Ascending aorta (tissue), 2 donors: Measurements from ENCODE around the gene TAS1R1. TPM values are rescaled to one million over a fixed set of nuclear protein-coding genes. Genes with fewer than 3 reads are reported as not detected.

ENCODE experiments used
- DNase-seq, 2 donors: peaks; one replicate each; pipeline ENCODE4 v3.0.0-alpha.2; 2019; ENCODE audit warnings: low spot score in 2 of 2
- H3K27ac ChIP-seq, 2 donors: fragments of 200-600 bp; sonication (generic); one replicate each; pipeline ENCODE4 v1.5.1; 2016 to 2017; ENCODE audit warnings: mild to moderate bottlenecking in 1 of 2
- H3K27me3 ChIP-seq: fragments of 200-600 bp; sonication (generic); one replicate; pipeline ENCODE4 v1.5.1; 2017
- H3K36me3 ChIP-seq, 2 donors: fragments of 200-600 bp; sonication (generic); one replicate each; pipeline ENCODE4 v1.5.1; 2016
- H3K4me1 ChIP-seq, 2 donors: fragments of 200-600 bp; sonication (generic); one replicate each; pipeline ENCODE4 v1.5.1; 2016 to 2017; ENCODE audit warnings: mild to moderate bottlenecking in 1 of 2
- H3K4me3 ChIP-seq, 2 donors: fragments of 200-600 bp; sonication (generic); one replicate each; pipeline ENCODE4 v1.5.1; 2016 to 2017; ENCODE audit warnings: mild to moderate bottlenecking in 1 of 2
- H3K9me3 ChIP-seq, 2 donors: fragments of 200-600 bp; sonication (generic); one replicate each; pipeline ENCODE4 v1.5.1; 2016
- CTCF ChIP-seq, 3 experiments: fragments of 200-600 bp in 2 of 3; fragments of 450-650 bp in 1 of 3; sonication (generic) in 2 of 3; IDR thresholded peaks; one replicate each; pipeline ENCODE4 v1.5.1; 2016 to 2019; ENCODE audit warnings: antibody characterized with exemption in 3 of 3, mild to moderate bottlenecking in 1 of 3, moderate library complexity in 1 of 3
- intact Hi-C: fragments of 100-400 bp; cut with DNase I; formaldehyde crosslinking; loops from one replicate; pipeline ENCODE4 v1.15.1; 2023
- total RNA-seq: library from RNA; depleted of rRNA; stranded (reverse); fragments of >200 nt; gene quantifications from one replicate; pipeline ENCODE4 v1.1.0, GENCODE V29; 2016

The TAS1R1 gene
- total RNA-seq, 1 donor from 2014 or later: not detected

GRCh38 chr1:6534248-6534822 lies 20.8 kb upstream of the TAS1R1 start:
- Histone ChIP-seq H3K36me3 (peaks cover 50 to 56% of the 10 kb centered on the region in 2 donors), H3K27me3 (no peaks in the 10 kb centered on the region), H3K27ac (no peak overlapping the region), H3K4me3 (no peak overlapping the region), H3K4me1 (no peaks in the 10 kb centered on the region), H3K9me3 (no peaks in the 10 kb centered on the region)
- TF ChIP-seq CTCF (IDR thresholded peaks at IDR 0.05): no peak
- intact Hi-C loops: no loop called here
- DNase-seq: no peak

GRCh38 chr1:6535214-6535613 lies 19.9 kb upstream of the TAS1R1 start:
- H3K4me1 ChIP-seq: no peaks in the 10 kb centered on the region
- peaks cover 42 to 48% of the 10 kb centered on the region in 2 donors for H3K36me3 ChIP-seq
- intact Hi-C loops: no loop called here
- DNase-seq: no peak
- no peak for TF ChIP-seq CTCF (IDR thresholded peaks at IDR 0.05)
- H3K4me3 ChIP-seq: no peak overlapping the region
- H3K27ac ChIP-seq: no peak overlapping the region
- H3K9me3 ChIP-seq: no peaks in the 10 kb centered on the region
- no peaks in the 10 kb centered on the region for H3K27me3 ChIP-seq

GRCh38 chr1:6536291-6536690 lies 18.8 kb upstream of the TAS1R1 start:
- Histone ChIP-seq H3K27me3 (no peaks in the 10 kb centered on the region), H3K4me1 (no peaks in the 10 kb centered on the region), H3K36me3 (peaks cover 40 to 48% of the 10 kb centered on the region in 2 donors), H3K9me3 (no peaks in the 10 kb centered on the region), H3K27ac (no peak overlapping the region), H3K4me3 (no peak overlapping the region)
- DNase-seq: no peak
- TF ChIP-seq CTCF (IDR thresholded peaks at IDR 0.05): no peak
- intact Hi-C loops: no loop called here

- Histone ChIP-seq H3K27me3 (no peaks in the 10 kb centered on the region), H3K9me3 (no peaks in the 10 kb centered on the region), H3K4me3 (no peak overlapping the region), H3K4me1 (no peaks in the 10 kb centered on the region), H3K27ac (no peak overlapping the region), H3K36me3 (peaks cover 28 to 39% of the 10 kb centered on the region in 2 donors)
- no peak for DNase-seq
- intact Hi-C loops: no loop called here
- no peak for TF ChIP-seq CTCF (IDR thresholded peaks at IDR 0.05)
Observed at GRCh38 chr1:6538956-6539355, 16.2 kb upstream of the TAS1R1 start.

- Histone ChIP-seq H3K27ac (no peak overlapping the region), H3K9me3 (no peaks in the 10 kb centered on the region), H3K4me1 (no peaks in the 10 kb centered on the region), H3K27me3 (no peaks in the 10 kb centered on the region), H3K36me3 (peaks cover 58 to 77% of the 10 kb centered on the region in 2 donors), H3K4me3 (no peak overlapping the region)
- intact Hi-C loops: no loop called here
- TF ChIP-seq CTCF (IDR thresholded peaks at IDR 0.05): no peak
- DNase-seq: no peak
Observed at GRCh38 chr1:6544831-6545230, 10.3 kb upstream of the TAS1R1 start.
